ENCODE measurements around the gene PHF1.

DNA sequence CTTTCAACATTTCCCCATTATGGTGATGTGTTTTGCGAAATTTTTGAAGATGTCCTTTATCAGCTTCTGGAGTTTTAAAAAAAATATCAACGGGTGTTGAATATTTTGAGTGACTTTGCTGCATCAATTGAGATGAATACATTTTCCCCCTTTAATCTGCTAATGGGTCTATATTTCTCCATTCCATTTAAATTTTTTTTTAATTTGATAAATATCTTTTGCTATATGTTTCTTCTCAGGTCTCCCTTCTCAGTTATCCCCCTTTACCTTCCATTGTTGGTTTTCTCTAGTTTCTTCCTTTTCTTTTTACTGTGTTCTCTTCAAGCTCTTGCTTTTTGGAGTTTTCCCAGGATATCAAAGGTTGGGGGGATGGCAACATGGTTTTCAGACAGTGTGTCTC lies 20.6 kb upstream of the PHF1 start:
- TF ChIP-seq, protein P1, sequence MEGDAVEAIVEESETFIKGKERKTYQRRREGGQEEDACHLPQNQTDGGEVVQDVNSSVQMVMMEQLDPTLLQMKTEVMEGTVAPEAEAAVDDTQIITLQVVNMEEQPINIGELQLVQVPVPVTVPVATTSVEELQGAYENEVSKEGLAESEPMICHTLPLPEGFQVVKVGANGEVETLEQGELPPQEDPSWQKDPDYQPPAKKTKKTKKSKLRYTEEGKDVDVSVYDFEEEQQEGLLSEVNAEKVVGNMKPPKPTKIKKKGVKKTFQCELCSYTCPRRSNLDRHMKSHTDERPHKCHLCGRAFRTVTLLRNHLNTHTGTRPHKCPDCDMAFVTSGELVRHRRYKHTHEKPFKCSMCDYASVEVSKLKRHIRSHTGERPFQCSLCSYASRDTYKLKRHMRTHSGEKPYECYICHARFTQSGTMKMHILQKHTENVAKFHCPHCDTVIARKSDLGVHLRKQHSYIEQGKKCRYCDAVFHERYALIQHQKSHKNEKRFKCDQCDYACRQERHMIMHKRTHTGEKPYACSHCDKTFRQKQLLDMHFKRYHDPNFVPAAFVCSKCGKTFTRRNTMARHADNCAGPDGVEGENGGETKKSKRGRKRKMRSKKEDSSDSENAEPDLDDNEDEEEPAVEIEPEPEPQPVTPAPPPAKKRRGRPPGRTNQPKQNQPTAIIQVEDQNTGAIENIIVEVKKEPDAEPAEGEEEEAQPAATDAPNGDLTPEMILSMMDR (IDR thresholded peaks at IDR 0.05) = no peak
- TF ChIP-seq POLR2A (IDR thresholded peaks at IDR 0.05) = no peak

Data from esophagus squamous epithelium (tissue), 4 donors.